Peyer's patch (tissue), 4 donors: ENCODE measurements around the gene TRAF2. TPM values are rescaled to one million over a fixed set of nuclear protein-coding genes. Genes with fewer than 3 reads are reported as not detected.
"Not testable (repeated sequence)": the region's sequence is repeated elsewhere in the genome, so short reads cannot be mapped to it uniquely, and the experiment has no call there.

ENCODE experiments used
- DNase-seq, 3 donors: peaks; one replicate each; pipeline ENCODE4 v3.0.0-alpha.2; 2017 to 2019
- H3K27ac ChIP-seq, 4 donors: fragments of 200-600 bp; sonication (generic); one replicate each; pipeline ENCODE4 v1.5.1; 2016 to 2019
- H3K27me3 ChIP-seq, 2 donors: fragments of 200-600 bp; sonication (generic); one replicate each; pipeline ENCODE4 v1.5.1; 2019
- H3K36me3 ChIP-seq, 3 donors: fragments of 200-600 bp; sonication (generic); one replicate each; pipeline ENCODE4 v1.5.1; 2016 to 2019
- H3K4me1 ChIP-seq, 4 donors: fragments of 200-600 bp; sonication (generic); one replicate each; pipeline ENCODE4 v1.5.1; 2016 to 2019
- H3K4me3 ChIP-seq, 4 donors: fragments of 200-600 bp; sonication (generic); 1 replicate in 3 of 4; 2 replicates in 1 of 4; pipeline ENCODE4 v1.5.1; 2016 to 2019; ENCODE audit warnings: mild to moderate bottlenecking in 1 of 4
- H3K9me3 ChIP-seq, 4 donors: fragments of 200-600 bp; sonication (generic); one replicate each; pipeline ENCODE4 v1.5.1; 2016 to 2019; ENCODE audit warnings: mild to moderate bottlenecking in 1 of 4
- CTCF ChIP-seq, 6 experiments: fragments of 450-650 bp in 4 of 6; fragments of 200-600 bp in 2 of 6; sonication (generic) in 1 of 6; IDR thresholded peaks; one replicate each; pipeline ENCODE4 v1.5.1; 2017 to 2019; ENCODE audit warnings: antibody characterized with exemption in 6 of 6, mild to moderate bottlenecking in 3 of 6, moderate library complexity in 1 of 6
- POLR2A ChIP-seq, 2 donors: fragments of 450-650 bp; IDR thresholded peaks; one replicate each; pipeline ENCODE4 v1.5.1; 2017; ENCODE audit warnings: antibody characterized with exemption in 2 of 2, mild to moderate bottlenecking in 2 of 2, moderate library complexity in 2 of 2
- total RNA-seq, 4 donors: library from RNA; depleted of rRNA; stranded (reverse); fragments of >200 nt; gene quantifications; one replicate each; pipeline ENCODE4 v1.1.0, GENCODE V29; 2016

TRAF2 gene
- total RNA-seq, 4 donors from 2014 or later, result 17.5 to 75.1 (median 22.2) TPM

- H3K4me1 ChIP-seq, result peaks cover 0 to 47% (median 10%) of the 10 kb centered on the region in 4 donors
- H3K9me3 ChIP-seq, result no peaks in the 10 kb centered on the region
- no peak for TF ChIP-seq CTCF (IDR thresholded peaks at IDR 0.05)
- peak in 1 of 2 donors; percentile 53 for TF ChIP-seq POLR2A (IDR thresholded peaks at IDR 0.05)
- peak overlapping the region; percentile 79 to 100 (median 92) for H3K4me3 ChIP-seq
- H3K36me3 ChIP-seq, result peaks cover 0 to 31% (median 0%) of the 10 kb centered on the region in 3 donors
- peak in 2 of 3 donors; percentile 52 to 74 for DNase-seq
- H3K27me3 ChIP-seq, result no peaks in the 10 kb centered on the region
- H3K27ac ChIP-seq, result peak overlapping the region; percentile 86 to 99 (median 93)
These were observed 21.1 kb upstream of the TRAF2 start for GRCh38 chr9:136865041-136865767.

GRCh38 chr9:136865768-136866103 is 20.6 kb upstream of the TRAF2 start:
- Histone ChIP-seq H3K9me3 (no peaks in the 10 kb centered on the region), H3K4me1 (peaks cover 0 to 42% (median 10%) of the 10 kb centered on the region in 4 donors), H3K27me3 (no peaks in the 10 kb centered on the region), H3K27ac (peak overlapping the region; percentile 86 to 99 (median 93)), H3K36me3 (peaks cover 0 to 31% (median 0%) of the 10 kb centered on the region in 3 donors), H3K4me3 (peak overlapping the region; percentile 79 to 100 (median 92))
- DNase-seq, result peak in 2 of 3 donors; percentile 76 to 84
- TF ChIP-seq POLR2A (IDR thresholded peaks at IDR 0.05), result no peak
- TF ChIP-seq CTCF (IDR thresholded peaks at IDR 0.05), result no peak

GRCh38 chr9:136866898-136867421 is 19.4 kb upstream of the TRAF2 start:
- peaks cover 0 to 19% (median 0%) of the 10 kb centered on the region in 3 donors for H3K36me3 ChIP-seq
- peak overlapping the region; percentile 79 to 100 (median 92) for H3K4me3 ChIP-seq
- not testable (repeated sequence) for H3K27me3 ChIP-seq, H3K9me3 ChIP-seq, DNase-seq
- H3K4me1 ChIP-seq, result peaks cover 0 to 30% (median 10%) of the 10 kb centered on the region in 4 donors
- H3K27ac ChIP-seq, result peak overlapping the region in 3 of 4 donors; percentile 86 to 93 (median 93)

- TF ChIP-seq CTCF (IDR thresholded peaks at IDR 0.05) (no peak), POLR2A (IDR thresholded peaks at IDR 0.05) (no peak)
- H3K27me3 ChIP-seq, result no peaks in the 10 kb centered on the region
- no peak overlapping the region for H3K4me3 ChIP-seq
- H3K4me1 ChIP-seq, result peaks cover 0 to 24% (median 10%) of the 10 kb centered on the region in 4 donors
- peaks cover 0 to 2% (median 0%) of the 10 kb centered on the region in 4 donors for H3K9me3 ChIP-seq
- H3K36me3 ChIP-seq, result peaks cover 0 to 14% (median 0%) of the 10 kb centered on the region in 3 donors
- DNase-seq, result peak in 1 of 3 donors; percentile 47
- peak overlapping the region in 1 of 4 donors; percentile 86 for H3K27ac ChIP-seq
These were observed 18.8 kb upstream of the TRAF2 start for GRCh38 chr9:136867480-136867879.

- Histone ChIP-seq H3K36me3 (peaks cover 0 to 10% (median 0%) of the 10 kb centered on the region in 3 donors), H3K4me3 (no peak overlapping the region), H3K27ac (no peak overlapping the region), H3K9me3 (peaks cover 0 to 5% (median 0%) of the 10 kb centered on the region in 4 donors), H3K27me3 (no peaks in the 10 kb centered on the region), H3K4me1 (peaks cover 0 to 23% (median 10%) of the 10 kb centered on the region in 4 donors)
- TF ChIP-seq POLR2A (IDR thresholded peaks at IDR 0.05) (no peak), CTCF (IDR thresholded peaks at IDR 0.05) (no peak)
- DNase-seq, result no peak
These were observed 18.4 kb upstream of the TRAF2 start for GRCh38 chr9:136867917-136868316.

GRCh38 chr9:136868644-136869043 is 17.7 kb upstream of the TRAF2 start:
- H3K27ac ChIP-seq, result no peak overlapping the region
- H3K9me3 ChIP-seq, result peaks cover 0 to 5% (median 0%) of the 10 kb centered on the region in 4 donors
- no peak for DNase-seq
- no peak for TF ChIP-seq CTCF (IDR thresholded peaks at IDR 0.05)
- TF ChIP-seq POLR2A (IDR thresholded peaks at IDR 0.05), result no peak
- no peaks in the 10 kb centered on the region for H3K27me3 ChIP-seq
- peaks cover 0 to 2% (median 0%) of the 10 kb centered on the region in 3 donors for H3K36me3 ChIP-seq
- no peak overlapping the region for H3K4me3 ChIP-seq
- peaks cover 0 to 23% (median 10%) of the 10 kb centered on the region in 4 donors for H3K4me1 ChIP-seq

- not testable (repeated sequence) for H3K36me3 ChIP-seq, H3K27ac ChIP-seq, H3K4me3 ChIP-seq, DNase-seq, H3K9me3 ChIP-seq, H3K27me3 ChIP-seq
- H3K4me1 ChIP-seq, result peaks cover 0 to 18% (median 7%) of the 10 kb centered on the region in 4 donors
These were observed 16.7 kb upstream of the TRAF2 start for GRCh38 chr9:136869611-136870010.
